Epidermal melanocyte (primary cell): ENCODE data around the gene TARS2.

Experiments used
- DNase-seq: peaks from one replicate; pipeline ENCODE4 v3.0.0; 2011; ENCODE audit warnings: low spot score; ENCODE audit not compliant: insufficient read length

Gene TARS2

DNA sequence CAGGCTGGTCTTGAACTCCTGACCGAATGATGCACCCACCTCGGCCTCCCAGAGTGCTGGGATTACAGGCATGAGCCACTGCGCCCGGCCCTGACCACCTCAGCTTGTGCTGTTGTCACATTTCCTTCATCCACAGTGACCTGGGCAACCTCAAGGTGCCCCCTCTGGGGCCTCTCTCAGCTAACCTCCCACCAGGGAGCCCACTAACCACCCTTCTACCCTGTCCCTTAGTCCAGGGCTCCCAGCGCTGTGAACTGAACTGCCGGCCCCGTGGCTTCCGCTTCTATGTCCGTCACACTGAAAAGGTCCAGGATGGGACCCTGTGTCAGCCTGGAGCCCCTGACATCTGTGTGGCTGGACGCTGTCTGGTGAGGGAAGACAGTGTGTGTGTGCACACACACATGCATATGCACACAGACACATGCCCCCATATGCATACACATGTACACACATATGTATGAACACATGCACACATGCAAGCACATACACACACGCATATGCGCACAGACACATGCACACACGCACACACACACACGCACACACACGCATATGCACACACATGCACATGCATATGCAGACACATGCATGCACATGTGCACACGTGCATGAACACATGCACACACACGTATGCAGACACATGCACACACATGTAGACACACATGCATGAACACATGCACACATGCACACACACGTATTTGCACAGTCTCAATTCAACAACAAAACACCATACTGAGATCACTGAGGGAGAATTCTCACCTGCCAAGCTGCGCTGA lies 68.2 kb downstream of the TARS2 start:
- DNase-seq: no peak

DNA sequence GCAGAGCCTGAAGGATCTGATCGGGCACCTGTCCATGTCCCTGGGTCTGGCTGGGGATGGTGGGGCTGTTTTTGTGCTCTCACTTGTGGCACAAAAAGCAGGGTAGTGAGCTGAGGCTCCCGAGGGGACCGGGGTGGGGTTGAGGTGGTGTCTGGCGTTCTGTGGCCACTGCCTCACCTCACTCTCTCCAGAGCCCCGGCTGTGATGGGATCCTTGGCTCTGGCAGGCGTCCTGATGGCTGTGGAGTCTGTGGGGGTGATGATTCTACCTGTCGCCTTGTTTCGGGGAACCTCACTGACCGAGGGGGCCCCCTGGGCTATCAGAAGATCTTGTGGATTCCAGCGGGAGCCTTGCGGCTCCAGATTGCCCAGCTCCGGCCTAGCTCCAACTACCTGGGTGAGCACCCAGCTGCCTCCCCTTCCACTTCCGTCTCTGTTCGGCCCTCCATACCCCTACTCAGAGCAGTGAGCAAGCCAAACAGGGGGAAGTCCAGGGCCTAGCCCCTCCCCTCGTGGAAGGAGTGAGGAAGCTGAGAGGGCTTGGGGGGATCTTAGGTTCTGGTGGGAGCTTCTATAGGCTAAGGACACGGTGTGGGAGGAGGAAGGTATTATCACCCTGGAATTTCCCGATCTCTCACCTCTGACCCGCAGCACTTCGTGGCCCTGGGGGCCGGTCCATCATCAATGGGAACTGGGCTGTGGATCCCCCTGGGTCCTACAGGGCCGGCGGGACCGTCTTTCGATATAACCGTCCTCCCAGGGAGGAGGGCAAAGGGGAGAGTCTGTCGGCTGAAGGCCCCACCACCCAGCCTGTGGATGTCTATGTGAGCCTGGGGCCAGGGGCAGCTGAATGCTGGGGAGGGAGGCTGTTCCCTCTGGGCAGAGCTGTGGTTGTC lies 69.0 kb downstream of the TARS2 start:
- no peak for DNase-seq

DNA sequence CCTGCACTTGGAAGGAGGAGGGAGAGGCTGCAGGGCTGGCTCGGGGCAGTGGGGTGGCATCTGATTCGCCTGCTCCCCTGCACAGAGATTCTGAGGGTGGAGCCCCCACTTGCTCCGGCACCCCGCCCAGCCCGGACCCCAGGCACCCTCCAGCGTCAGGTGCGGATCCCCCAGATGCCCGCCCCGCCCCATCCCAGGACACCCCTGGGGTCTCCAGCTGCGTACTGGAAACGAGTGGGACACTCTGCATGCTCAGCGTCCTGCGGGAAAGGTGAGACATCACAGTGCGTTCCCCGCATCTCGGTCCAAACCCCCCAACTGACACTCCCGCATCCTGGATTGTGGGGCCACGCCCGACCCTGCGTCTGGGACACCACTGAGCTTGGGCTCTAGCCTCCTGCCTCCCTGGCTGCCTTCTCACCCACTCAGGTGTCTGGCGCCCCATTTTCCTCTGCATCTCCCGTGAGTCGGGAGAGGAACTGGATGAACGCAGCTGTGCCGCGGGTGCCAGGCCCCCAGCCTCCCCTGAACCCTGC lies 69.9 kb downstream of the TARS2 start:
- peak; percentile 8 for DNase-seq
